ENCODE results near the gene ORM2. TPM values are rescaled to one million over a fixed set of nuclear protein-coding genes. Genes with fewer than 3 reads are reported as not detected.

ORM2 gene
- total RNA-seq, 1 experiment from 2014 or later = 0.59 TPM

GRCh38 chr9:114341991-114342390 lies 12.3 kb downstream of the ORM2 start (continued):
- TF ChIP-seq ATF3 (IDR thresholded peaks at IDR 0.05) (no peak), TCF7L2 (IDR thresholded peaks at IDR 0.05; ENCODE audit: borderline replicate concordance, extremely low read depth, insufficient read depth, insufficient read length) (no peak), CEBPB (IDR thresholded peaks at IDR 0.05; ENCODE audit: low read depth) (no peak), YY1 (IDR thresholded peaks at IDR 0.05; ENCODE audit: extremely low read depth, insufficient replicate concordance, low read depth, low read length) (no peak), MAX (IDR thresholded peaks at IDR 0.05) (no peak)

- Histone ChIP-seq H3K79me2 (ENCODE audit: insufficient read depth, low read length) (no peaks in the 10 kb centered on the region), H3K4me3 (replicated peaks in 1 of 2; ENCODE audit: low read depth in 1 of 2, low read length in 2 of 2) (no peak overlapping the region), H3K4me1 (ENCODE audit: control insufficient read depth in 1 of 2, insufficient read depth in 2 of 2, low read length in 2 of 2) (no peaks in the 10 kb centered on the region), H3K9me2 (ENCODE audit: insufficient read depth) (no peaks in the 10 kb centered on the region), H3K27me3 (ENCODE audit: insufficient read depth, low read length) (no peaks in the 10 kb centered on the region), H2AFZ (ENCODE audit: low read depth, low read length, poor library complexity, severe bottlenecking) (no peak overlapping the region), H3K36me3 (ENCODE audit: control insufficient read depth in 1 of 2, insufficient read depth in 2 of 2, low read length in 2 of 2) (peaks cover 0 to 2% of the 10 kb centered on the region in 2 experiments; a peak in 1 of 4 replicates), H3K9ac (ENCODE audit: low read length) (no peak overlapping the region), H4K20me1 (ENCODE audit: insufficient read depth) (no peaks in the 10 kb centered on the region), H3K27ac (ENCODE audit: low read depth, low read length) (no peak overlapping the region), H3K9me3 (ENCODE audit: control insufficient read depth in 1 of 2, insufficient read depth in 1 of 2, low read depth in 1 of 2, low read length in 2 of 2) (no peaks in the 10 kb centered on the region), H3K4me2 (ENCODE audit: low read length) (no peak overlapping the region)
- ChIA-PET POLR2A (no interaction called here), CTCF (no interaction called here), RAD21 (ENCODE audit: low non-redundant PET in 1 of 2, low total read pairs in 2 of 2, uncharacterized antibody in 2 of 2, unreplicated experiment in 2 of 2) (no interaction called here)
- ATAC-seq (no peak), DNase-seq (ENCODE audit: low read depth, low spot score) (no peak)
- no TSS peak for BruUV-seq (replicated peaks)
- TF ChIP-seq CBX3 (IDR thresholded peaks at IDR 0.05; ENCODE audit: low read depth) (no peak), ELF1 (IDR thresholded peaks at IDR 0.05; ENCODE audit: borderline replicate concordance, low read depth) (no peak), EZH2phosphoT487 (IDR thresholded peaks at IDR 0.05; ENCODE audit: borderline replicate concordance) (no peak), POLR2A (IDR thresholded peaks at IDR 0.05; ENCODE audit: borderline replicate concordance, extremely low read depth, insufficient read depth, insufficient read length) (no peak), RAD21 (IDR thresholded peaks at IDR 0.05; ENCODE audit: low read depth) (no peak), EGR1 (IDR thresholded peaks at IDR 0.05; ENCODE audit: low read depth) (no peak), EZH2 (IDR thresholded peaks at IDR 0.05) (no peak), SRF (IDR thresholded peaks at IDR 0.05; ENCODE audit: low read depth) (no peak), POLR2AphosphoS5 (IDR thresholded peaks at IDR 0.05; ENCODE audit: low read depth, low read length) (no peak), SIN3A (IDR thresholded peaks at IDR 0.05; ENCODE audit: low read depth) (no peak), CEBPB (IDR thresholded peaks at IDR 0.05; ENCODE audit: low read depth) (no peak), REST (IDR thresholded peaks at IDR 0.05; ENCODE audit: low read depth) (no peak), ATF3 (IDR thresholded peaks at IDR 0.05) (no peak), ZNF274 (IDR thresholded peaks at IDR 0.05; ENCODE audit: low read depth, low read length) (no peak), JUND (IDR thresholded peaks at IDR 0.05) (no peak), SP1 (IDR thresholded peaks at IDR 0.05; ENCODE audit: low read depth) (no peak), MAX (IDR thresholded peaks at IDR 0.05) (no peak), TCF7L2 (IDR thresholded peaks at IDR 0.05; ENCODE audit: borderline replicate concordance, extremely low read depth, insufficient read depth, insufficient read length) (no peak)
- intact Hi-C loops (cut with micrococcal nuclease) = no loop called here
Measured at GRCh38 chr9:114342755-114343440, 13.2 kb downstream of the ORM2 start.
